Measurements from ENCODE around the gene TSPAN13.

- no peak for TF ChIP-seq CTCF (IDR thresholded peaks at IDR 0.05)
- no peak for TF ChIP-seq ZFX (IDR thresholded peaks at IDR 0.05; ENCODE audit: borderline replicate concordance)
Observed at GRCh38 chr7:16774294-16774693, 20.7 kb downstream of the TSPAN13 start.
